GM23338 (cell line): ENCODE data around the gene LARGE1. TPM values are rescaled to one million over a fixed set of nuclear protein-coding genes. Genes with fewer than 3 reads are reported as not detected.
A peak's percentile ranks its signal among the peaks of the same experiment; 100 is the strongest.

Source experiments
- ATAC-seq: fragments of 200-7000 bp; cut with Tn5 transposase; 3 replicates; pipeline ENCODE4 v1.9.1; 2020
- DNase-seq: peaks from one replicate; pipeline ENCODE4 v3.0.0-alpha.2; 2015; ENCODE audit warnings: low spot score
- H2AFZ ChIP-seq: fragments of 200-600 bp; sonication (generic); 2 replicates; pipeline ENCODE4 v1.8.0; 2016; ENCODE audit warnings: antibody characterized with exemption, mild to moderate bottlenecking, moderate library complexity
- H3F3A ChIP-seq: fragments of 200-600 bp; sonication (generic); replicated peaks from 2 replicates; pipeline ENCODE4 v1.8.0; 2017; ENCODE audit warnings: antibody characterized with exemption, mixed run types, low read depth
- H3K27ac ChIP-seq: fragments of 200-600 bp; sonication (generic); 2 replicates; pipeline ENCODE4 v1.6.1; 2016; ENCODE audit warnings: low read depth
- H3K27me3 ChIP-seq: fragments of 200-600 bp; sonication (generic); 2 replicates; pipeline ENCODE4 v1.8.0; 2016; ENCODE audit warnings: mild to moderate bottlenecking, mixed run types, moderate library complexity; ENCODE audit not compliant: insufficient read depth
- H3K36me3 ChIP-seq: fragments of 200-600 bp; sonication (generic); 2 replicates; pipeline ENCODE4 v1.8.0; 2016; ENCODE audit warnings: mild to moderate bottlenecking; ENCODE audit not compliant: insufficient read depth
- H3K4me1 ChIP-seq: fragments of 200-600 bp; sonication (generic); 2 replicates; pipeline ENCODE4 v1.8.0; 2016; ENCODE audit warnings: mild to moderate bottlenecking, moderate library complexity; ENCODE audit not compliant: insufficient read depth
- H3K4me2 ChIP-seq: fragments of 200-600 bp; sonication (generic); 2 replicates; pipeline ENCODE4 v1.7.1; 2017; ENCODE audit warnings: mixed run types
- H3K4me3 ChIP-seq: fragments of 200-600 bp; sonication (generic); 2 replicates; pipeline ENCODE4 v1.6.1; 2016; ENCODE audit warnings: mixed run types
- H3K79me2 ChIP-seq: fragments of 200-600 bp; sonication (generic); replicated peaks from 2 replicates; pipeline ENCODE4 v1.8.0; 2017; ENCODE audit warnings: mild to moderate bottlenecking; ENCODE audit not compliant: insufficient read depth
- H3K9me2 ChIP-seq: fragments of 200-600 bp; sonication (generic); 2 replicates; pipeline ENCODE4 v1.8.0; 2017; ENCODE audit not compliant: insufficient read depth
- H4K20me1 ChIP-seq: fragments of 200-600 bp; sonication (generic); replicated peaks from 2 replicates; pipeline ENCODE4 v1.8.0; 2017; ENCODE audit warnings: mild to moderate bottlenecking; ENCODE audit not compliant: insufficient read depth
- H3K27ac Mint-ChIP-seq: 2 replicates; pipeline ENCODE4 v1.8.0; 2020; ENCODE audit warnings: inconsistent platforms, mild to moderate bottlenecking, moderate library complexity, mixed read lengths
- H3K27me3 Mint-ChIP-seq: 3 replicates; pipeline ENCODE4 v1.8.0; 2022; ENCODE audit warnings: low read depth, mild to moderate bottlenecking, moderate library complexity, mixed read lengths, inconsistent platforms; ENCODE audit not compliant: insufficient read depth, poor library complexity
- H3K36me3 Mint-ChIP-seq: 3 replicates; pipeline ENCODE4 v1.8.0; 2021; ENCODE audit warnings: low read depth, mild to moderate bottlenecking, inconsistent platforms, moderate library complexity, mixed read lengths
- H3K4me1 Mint-ChIP-seq: 3 replicates; pipeline ENCODE4 v1.8.0; 2020; ENCODE audit warnings: mild to moderate bottlenecking, inconsistent platforms, mixed read lengths
- H3K4me3 Mint-ChIP-seq: 3 replicates; pipeline ENCODE4 v1.8.0; 2021; ENCODE audit warnings: moderate library complexity, mild to moderate bottlenecking, inconsistent platforms, mixed read lengths
- H3K9me3 Mint-ChIP-seq: 3 replicates; pipeline ENCODE4 v1.8.0; 2020; ENCODE audit warnings: moderate library complexity, mild to moderate bottlenecking, inconsistent platforms, mixed read lengths
- CREB1 ChIP-seq: fragments of 250-450 bp; sonication (Bioruptor Pico); IDR thresholded peaks from 2 replicates; pipeline ENCODE4 v1.5.0; 2020; ENCODE audit warnings: low read depth, mild to moderate bottlenecking, moderate library complexity
- EZH2phosphoT487 ChIP-seq: fragments of 200-600 bp; sonication (generic); IDR thresholded peaks from one replicate; pipeline ENCODE4 v1.8.1; 2018; ENCODE audit warnings: antibody characterized with exemption; ENCODE audit not compliant: unreplicated experiment
- NANOG ChIP-seq: IDR thresholded peaks from 2 replicates; pipeline ENCODE4 v1.6.1; 2016; ENCODE audit warnings: antibody characterized with exemption, borderline replicate concordance
- POLR2AphosphoS5 ChIP-seq: IDR thresholded peaks from 2 replicates; pipeline ENCODE4 v1.6.1; 2016; ENCODE audit warnings: antibody characterized with exemption, low read depth
- ZNF114 ChIP-seq: fragments of 250-450 bp; sonication (Bioruptor Pico); IDR thresholded peaks from 2 replicates; pipeline ENCODE4 v1.5.0; 2020; ENCODE audit warnings: mild to moderate bottlenecking, moderate library complexity
- ZNF331 ChIP-seq: fragments of 250-450 bp; sonication (Bioruptor Pico); IDR thresholded peaks from 2 replicates; pipeline ENCODE4 v1.5.0; 2020; ENCODE audit warnings: low read depth, mild to moderate bottlenecking, moderate library complexity
- ZNF462 ChIP-seq: fragments of 250-450 bp; sonication (Bioruptor Pico); IDR thresholded peaks from 2 replicates; pipeline ENCODE4 v1.5.0; 2020; ENCODE audit warnings: mild to moderate bottlenecking, moderate library complexity
- polyA plus RNA-seq: library from polyadenylated mRNA; unstranded; fragments of >200 nt; fragmentation: Nextera tagmentation; extraction: Ambion mirVana; gene quantifications from 2 replicates; pipeline ENCODE4 v1.2.1, GENCODE V29; 2016
- total RNA-seq: library from RNA; depleted of rRNA; stranded (reverse); fragments of >200 nt; shearing (Covaris generic); gene quantifications from 2 replicates; pipeline ENCODE4 v1.2.3, GENCODE V29; 2014
- TF ChIP-seq, protein P1 (sequence below), 2 experiments: fragments of 200-600 bp in 1 of 2; sonication (generic) in 1 of 2; conservative IDR thresholded peaks; 2 replicates each; pipeline versions ENCODE4 v1.5.1 to v1.6.1; 2016 to 2017; ENCODE audit warnings: antibody characterized with exemption in 2 of 2, low read depth in 2 of 2, mild to moderate bottlenecking in 2 of 2, moderate library complexity in 1 of 2

The LARGE1 gene
- total and polyA plus RNA-seq, 2 experiments from 2014 or later, result 12.8 to 75.6 TPM

DNA sequence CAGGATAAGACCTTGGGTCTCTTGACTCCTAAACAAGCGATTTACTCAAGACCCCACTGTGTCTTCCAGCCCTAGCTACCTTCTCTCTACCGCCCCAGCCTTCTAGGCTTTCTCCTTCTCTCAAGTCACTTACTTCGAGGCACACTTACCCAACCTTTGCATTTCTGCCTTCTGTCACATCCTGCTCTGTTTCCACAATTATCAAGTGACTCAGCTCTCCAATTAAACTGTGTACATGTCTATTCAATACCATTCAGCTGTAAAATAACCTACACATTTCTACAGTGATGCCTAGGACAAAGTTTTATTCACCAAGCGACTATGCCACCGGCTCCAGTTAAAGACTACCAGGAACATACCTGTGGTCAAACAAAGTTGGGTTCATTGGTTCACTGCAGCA is 69.0 kb downstream of the LARGE1 start:
- ATAC-seq (peak; percentile 4; the same call in 1 of the 3 replicates), DNase-seq (no peak)
- Histone ChIP-seq H3K27me3 (no peaks in the 10 kb centered on the region), H3K79me2 (peaks cover 95% of the 10 kb centered on the region), H3F3A (no peaks in the 10 kb centered on the region), H2AFZ (no peak overlapping the region), H3K27ac (peak overlapping the region; percentile 93), H3K4me2 (peak overlapping the region; percentile 46), H4K20me1 (no peaks in the 10 kb centered on the region), H3K4me3 (peak overlapping the region; percentile 31; the same call in 1 of the 2 replicates), H3K9me2 (no peaks in the 10 kb centered on the region), H3K4me1 (peaks cover 75% of the 10 kb centered on the region), H3K36me3 (0 out of 2 replicates have a peak, but pooled peaks cover 3% of the 10 kb centered on the region)
- H3K4me1 Mint-ChIP-seq, result peaks cover 88% of the 10 kb centered on the region
- peak overlapping the region; percentile 91 for H3K27ac Mint-ChIP-seq
- TF ChIP-seq POLR2AphosphoS5, result no peak
- H3K9me3 Mint-ChIP-seq, result no peaks in the 10 kb centered on the region
- H3K27me3 Mint-ChIP-seq, result peaks cover 24% of the 10 kb centered on the region
- H3K4me3 Mint-ChIP-seq, result peak overlapping the region; percentile 60
- H3K36me3 Mint-ChIP-seq, result peaks cover 11% of the 10 kb centered on the region

DNA sequence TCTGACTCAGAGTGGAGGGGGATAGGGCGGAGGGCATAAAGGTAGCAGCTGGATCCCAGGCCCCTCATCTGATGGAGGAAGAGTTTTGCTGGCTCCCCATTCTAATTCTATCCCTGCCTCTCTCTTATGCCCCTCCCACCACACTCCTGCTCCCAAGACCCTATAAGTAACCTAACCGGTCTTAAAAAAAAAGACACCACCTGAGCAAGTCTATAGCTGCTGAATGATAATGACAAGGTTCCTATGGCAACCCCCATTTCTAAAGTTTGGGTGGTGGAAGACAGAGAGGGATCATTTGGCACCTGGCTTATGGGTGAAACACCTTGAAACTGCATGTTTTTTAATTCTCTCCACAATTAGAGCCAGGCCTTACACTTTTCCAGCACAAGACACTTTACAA is 69.6 kb downstream of the LARGE1 start:
- Mint-ChIP-seq H3K36me3 (peaks cover 12% of the 10 kb centered on the region), H3K4me3 (peak overlapping the region; percentile 60), H3K4me1 (peaks cover 89% of the 10 kb centered on the region), H3K9me3 (no peaks in the 10 kb centered on the region), H3K27me3 (peaks cover 24% of the 10 kb centered on the region), H3K27ac (peak overlapping the region; percentile 91)
- Histone ChIP-seq H3K36me3 (0 out of 2 replicates have a peak, but pooled peaks cover 3% of the 10 kb centered on the region), H3K9me2 (no peaks in the 10 kb centered on the region), H3K4me1 (peaks cover 79% of the 10 kb centered on the region), H3K4me3 (peak overlapping the region; percentile 39), H2AFZ (no peak overlapping the region), H3F3A (no peaks in the 10 kb centered on the region), H3K79me2 (peaks cover 95% of the 10 kb centered on the region), H3K27ac (peak overlapping the region; percentile 93), H3K27me3 (no peaks in the 10 kb centered on the region), H3K4me2 (peak overlapping the region; percentile 70), H4K20me1 (no peaks in the 10 kb centered on the region)
- DNase-seq (peak; percentile 97), ATAC-seq (peak; percentile 85)
- TF ChIP-seq CREB1 (CRISPR knock-in tag) (no peak), NANOG (no peak), ZNF331 (no peak), ZNF114 (CRISPR knock-in tag) (no peak), POLR2AphosphoS5 (no peak), EZH2phosphoT487 (no peak)
- TF ChIP-seq, protein P1, sequence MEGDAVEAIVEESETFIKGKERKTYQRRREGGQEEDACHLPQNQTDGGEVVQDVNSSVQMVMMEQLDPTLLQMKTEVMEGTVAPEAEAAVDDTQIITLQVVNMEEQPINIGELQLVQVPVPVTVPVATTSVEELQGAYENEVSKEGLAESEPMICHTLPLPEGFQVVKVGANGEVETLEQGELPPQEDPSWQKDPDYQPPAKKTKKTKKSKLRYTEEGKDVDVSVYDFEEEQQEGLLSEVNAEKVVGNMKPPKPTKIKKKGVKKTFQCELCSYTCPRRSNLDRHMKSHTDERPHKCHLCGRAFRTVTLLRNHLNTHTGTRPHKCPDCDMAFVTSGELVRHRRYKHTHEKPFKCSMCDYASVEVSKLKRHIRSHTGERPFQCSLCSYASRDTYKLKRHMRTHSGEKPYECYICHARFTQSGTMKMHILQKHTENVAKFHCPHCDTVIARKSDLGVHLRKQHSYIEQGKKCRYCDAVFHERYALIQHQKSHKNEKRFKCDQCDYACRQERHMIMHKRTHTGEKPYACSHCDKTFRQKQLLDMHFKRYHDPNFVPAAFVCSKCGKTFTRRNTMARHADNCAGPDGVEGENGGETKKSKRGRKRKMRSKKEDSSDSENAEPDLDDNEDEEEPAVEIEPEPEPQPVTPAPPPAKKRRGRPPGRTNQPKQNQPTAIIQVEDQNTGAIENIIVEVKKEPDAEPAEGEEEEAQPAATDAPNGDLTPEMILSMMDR (conservative IDR thresholded peaks at IDR 0.05; ENCODE audit: low read depth in 2 of 2), result no peak

- peak overlapping the region; percentile 70 for H3K4me2 ChIP-seq
- no peaks in the 10 kb centered on the region for H4K20me1 ChIP-seq
- peaks cover 95% of the 10 kb centered on the region for H3K79me2 ChIP-seq
- H3K36me3 ChIP-seq, result 0 out of 2 replicates have a peak, but pooled peaks cover 3% of the 10 kb centered on the region
- peaks cover 13% of the 10 kb centered on the region for H3K36me3 Mint-ChIP-seq
- H3F3A ChIP-seq, result no peaks in the 10 kb centered on the region
- H3K9me2 ChIP-seq, result no peaks in the 10 kb centered on the region
- ATAC-seq (peak; percentile 14), DNase-seq (no peak)
- H3K4me3 Mint-ChIP-seq, result peak overlapping the region; percentile 60
- H3K27ac ChIP-seq, result peak overlapping the region; percentile 60; the same call in 1 of the 2 replicates
- H3K27me3 Mint-ChIP-seq, result peaks cover 24% of the 10 kb centered on the region
- H3K9me3 Mint-ChIP-seq, result no peaks in the 10 kb centered on the region
- peaks cover 83% of the 10 kb centered on the region for H3K4me1 ChIP-seq
- H3K27me3 ChIP-seq, result no peaks in the 10 kb centered on the region
- H3K4me1 Mint-ChIP-seq, result peaks cover 90% of the 10 kb centered on the region
- peak overlapping the region; percentile 39 for H3K4me3 ChIP-seq
- no peak overlapping the region for H2AFZ ChIP-seq
- peak overlapping the region; percentile 91 for H3K27ac Mint-ChIP-seq
- TF ChIP-seq ZNF462 (CRISPR knock-in tag) (no peak), EZH2phosphoT487 (no peak)
Measured at GRCh38 chr22:33850193-33850592, 70.1 kb downstream of the LARGE1 start.
